Trophoblast cell (in vitro differentiated cells and primary cell): Measurements from ENCODE around the gene RNF150.
A peak's percentile ranks its signal among the peaks of the same experiment; 100 is the strongest.

Experiments
- DNase-seq, 2 donors: peaks; one replicate each; pipeline ENCODE4 v3.0.0-alpha.2; 2016
- H2AFZ ChIP-seq: 2 replicates; pipeline ENCODE4 v1.6.1; 2013; ENCODE audit warnings: low read length, moderate library complexity, mild to moderate bottlenecking; ENCODE audit not compliant: insufficient read depth, poor library complexity
- H2AK5ac ChIP-seq: 2 replicates; pipeline ENCODE4 v1.6.1; 2013; ENCODE audit warnings: mild to moderate bottlenecking, low read length
- H2BK120ac ChIP-seq: 2 replicates; pipeline ENCODE4 v1.6.1; 2013; ENCODE audit warnings: low read length, mild to moderate bottlenecking, moderate library complexity; ENCODE audit not compliant: insufficient read depth, poor library complexity
- H2BK12ac ChIP-seq: 2 replicates; pipeline ENCODE4 v1.6.1; 2013; ENCODE audit warnings: mild to moderate bottlenecking, low read length, moderate library complexity
- H2BK5ac ChIP-seq: 2 replicates; pipeline ENCODE4 v1.6.1; 2013; ENCODE audit warnings: low read length, low read depth, moderate library complexity, mild to moderate bottlenecking; ENCODE audit not compliant: poor library complexity
- H3K14ac ChIP-seq: 2 replicates; pipeline ENCODE4 v1.6.1; 2013; ENCODE audit warnings: mild to moderate bottlenecking, low read length
- H3K18ac ChIP-seq: 2 replicates; pipeline ENCODE4 v1.6.1; 2013; ENCODE audit warnings: mild to moderate bottlenecking, low read length
- H3K23ac ChIP-seq: 2 replicates; pipeline ENCODE4 v1.6.1; 2013; ENCODE audit warnings: low read length
- H3K27ac ChIP-seq: 2 replicates; pipeline ENCODE4 v1.5.1; 2013; ENCODE audit warnings: low read depth, mild to moderate bottlenecking, inconsistent platforms, low read length, moderate library complexity
- H3K27me3 ChIP-seq: 2 replicates; pipeline ENCODE4 v1.6.1; 2013; ENCODE audit warnings: inconsistent platforms, mild to moderate bottlenecking, low read length, moderate library complexity; ENCODE audit not compliant: insufficient read depth
- H3K36me3 ChIP-seq, 2 experiments: 1 replicate in 1 of 2; 2 replicates in 1 of 2; pipeline ENCODE4 v1.6.1; 2013; ENCODE audit warnings: low read length in 2 of 2, mild to moderate bottlenecking in 2 of 2, moderate library complexity in 1 of 2; ENCODE audit not compliant: insufficient read depth in 2 of 2, control insufficient read depth in 1 of 2
- H3K4ac ChIP-seq: 2 replicates; pipeline ENCODE4 v1.6.1; 2013; ENCODE audit warnings: low read depth, mild to moderate bottlenecking, low read length, moderate library complexity
- H3K4me1 ChIP-seq, 2 experiments: 1 replicate in 1 of 2; 2 replicates in 1 of 2; pipeline ENCODE4 v1.6.1; 2013; ENCODE audit warnings: low read length in 2 of 2, mild to moderate bottlenecking in 2 of 2, moderate library complexity in 1 of 2; ENCODE audit not compliant: insufficient read depth in 2 of 2, control insufficient read depth in 1 of 2
- H3K4me2 ChIP-seq: 2 replicates; pipeline ENCODE4 v1.6.1; 2013; ENCODE audit warnings: inconsistent platforms, mild to moderate bottlenecking, low read length, moderate library complexity
- H3K4me3 ChIP-seq: 2 replicates; pipeline ENCODE4 v1.5.1; 2013; ENCODE audit warnings: mild to moderate bottlenecking, low read depth, low read length, inconsistent platforms
- H3K79me1 ChIP-seq: one replicate; pipeline ENCODE4 v1.6.1; 2013; ENCODE audit warnings: low read length
- H3K79me2 ChIP-seq: 2 replicates; pipeline ENCODE4 v1.6.1; 2013; ENCODE audit warnings: low read length, mild to moderate bottlenecking; ENCODE audit not compliant: control insufficient read depth, insufficient read depth, poor library complexity
- H3K9ac ChIP-seq: 2 replicates; pipeline ENCODE4 v1.6.1; 2013; ENCODE audit warnings: mild to moderate bottlenecking, low read length
- H3K9me3 ChIP-seq: 2 replicates; pipeline ENCODE4 v1.6.1; 2013; ENCODE audit warnings: low read depth, mild to moderate bottlenecking, control low read depth, inconsistent platforms, low read length; ENCODE audit not compliant: insufficient read depth
- H4K12ac ChIP-seq: 2 replicates; pipeline ENCODE4 v1.6.1; 2013; ENCODE audit warnings: low read depth, mild to moderate bottlenecking, low read length, moderate library complexity
- H4K8ac ChIP-seq: 2 replicates; pipeline ENCODE4 v1.6.1; 2013; ENCODE audit warnings: low read depth, mild to moderate bottlenecking, low read length, moderate library complexity
- H4K91ac ChIP-seq: one replicate; pipeline ENCODE4 v1.6.1; 2013; ENCODE audit warnings: low read depth, mild to moderate bottlenecking, low read length, moderate library complexity
- WGBS: extraction: QIAGEN DNeasy Blood & Tissue Kit; methylation state at CpG from one replicate; pipeline ENCODE4 v1.1.7; 2013; ENCODE audit warnings: missing lambda C conversion rate; ENCODE audit not compliant: insufficient read length, insufficient coverage; ENCODE audit errors: extremely low coverage; 5-methylcytosine and 5-hydroxymethylcytosine counted together

Gene RNF150

GRCh38 chr4:141130947-141131605, 2.2 kb downstream of the RNF150 start:
- Histone ChIP-seq H3K79me1 (no peaks in the 10 kb centered on the region), H3K79me2 (no peaks in the 10 kb centered on the region), H3K9me3 (no peaks in the 10 kb centered on the region), H3K9ac (no peak overlapping the region), H3K4ac (no peak overlapping the region), H2BK5ac (no peak overlapping the region), H2BK12ac (no peak overlapping the region), H3K14ac (no peak overlapping the region), H4K91ac (no peak overlapping the region), H3K4me1 (peaks cover 0 to 8% of the 10 kb centered on the region in 2 experiments), H3K36me3 (no peaks in the 10 kb centered on the region), H3K18ac (no peak overlapping the region), H3K27me3 (peaks cover 17% of the 10 kb centered on the region), H3K27ac (no peak overlapping the region), H2AK5ac (no peak overlapping the region), H3K4me2 (no peak overlapping the region), H4K8ac (no peak overlapping the region), H2BK120ac (no peak overlapping the region), H4K12ac (no peak overlapping the region), H2AFZ (no peak overlapping the region), H3K23ac (no peak overlapping the region), H3K4me3 (no peak overlapping the region)
- no peak for DNase-seq
- no CpG with 5 or more reads among the region's 6 CpGs for WGBS

- no peak overlapping the region for H3K27ac ChIP-seq
- no peak overlapping the region for H3K4me3 ChIP-seq
- H2AFZ ChIP-seq = no peak overlapping the region
- H3K9ac ChIP-seq = no peak overlapping the region
- H3K4ac ChIP-seq = no peak overlapping the region
- no peak overlapping the region for H3K14ac ChIP-seq
- H3K27me3 ChIP-seq = peaks cover 17% of the 10 kb centered on the region
- no peaks in the 10 kb centered on the region for H3K9me3 ChIP-seq
- H3K18ac ChIP-seq = no peak overlapping the region
- H3K79me1 ChIP-seq = no peaks in the 10 kb centered on the region
- no peaks in the 10 kb centered on the region for H3K36me3 ChIP-seq
- no peaks in the 10 kb centered on the region for H3K79me2 ChIP-seq
- no peak overlapping the region for H2BK12ac ChIP-seq
- H4K12ac ChIP-seq = no peak overlapping the region
- H3K4me2 ChIP-seq = no peak overlapping the region
- no peak for DNase-seq
- WGBS = no CpG with 5 or more reads among the region's 3 CpGs
- H2AK5ac ChIP-seq = no peak overlapping the region
- H4K8ac ChIP-seq = no peak overlapping the region
- no peak overlapping the region for H2BK5ac ChIP-seq
- H3K23ac ChIP-seq = no peak overlapping the region
- peaks cover 0 to 6% of the 10 kb centered on the region in 2 experiments for H3K4me1 ChIP-seq
- H2BK120ac ChIP-seq = no peak overlapping the region
- no peak overlapping the region for H4K91ac ChIP-seq
Observed at GRCh38 chr4:141127884-141128283, 5.4 kb downstream of the RNF150 start.

- Histone ChIP-seq H3K4me1 (peaks cover 0 to under 1% of the 10 kb centered on the region in 2 experiments), H3K27ac (no peak overlapping the region), H4K12ac (no peak overlapping the region), H2BK12ac (no peak overlapping the region), H3K23ac (no peak overlapping the region), H3K27me3 (peaks cover 7% of the 10 kb centered on the region), H4K91ac (no peak overlapping the region), H3K4ac (no peak overlapping the region), H2BK5ac (no peak overlapping the region), H3K18ac (no peak overlapping the region), H3K36me3 (no peaks in the 10 kb centered on the region), H4K8ac (no peak overlapping the region), H3K4me2 (no peak overlapping the region), H2BK120ac (no peak overlapping the region), H3K14ac (no peak overlapping the region), H3K79me2 (no peaks in the 10 kb centered on the region), H3K79me1 (no peaks in the 10 kb centered on the region), H2AK5ac (no peak overlapping the region), H3K4me3 (no peak overlapping the region), H3K9ac (no peak overlapping the region), H3K9me3 (no peaks in the 10 kb centered on the region), H2AFZ (no peak overlapping the region)
- no peak for DNase-seq
- WGBS = no CpG with 5 or more reads among the region's 4 CpGs
Observed at GRCh38 chr4:141126769-141127168, 6.5 kb downstream of the RNF150 start.

DNA sequence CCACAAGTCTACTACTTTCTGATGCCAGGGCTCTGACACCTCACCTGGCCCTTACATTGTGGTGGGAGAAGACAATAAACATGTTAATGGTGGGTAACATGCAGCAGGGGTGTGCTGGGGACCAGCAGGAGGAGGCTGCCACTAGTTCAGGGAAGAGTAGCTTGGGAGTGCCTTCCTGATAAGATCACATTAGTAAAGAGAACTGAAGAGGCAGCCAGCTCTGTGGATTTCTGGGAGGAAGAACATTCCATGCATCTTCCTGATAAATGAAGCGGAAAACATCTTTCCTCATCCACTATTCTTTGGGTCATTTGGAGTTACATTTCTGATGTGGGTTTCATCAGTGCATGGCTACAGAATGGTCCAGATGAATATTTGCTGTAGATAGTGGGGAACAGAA, 9.0 kb downstream of the RNF150 start:
- H3K27me3 ChIP-seq = no peaks in the 10 kb centered on the region

More for the DNA sequence above, 9.0 kb downstream of the RNF150 start:
- Histone ChIP-seq H3K4me2 (no peak overlapping the region), H4K12ac (no peak overlapping the region), H3K4me1 (no peaks in the 10 kb centered on the region), H2BK12ac (no peak overlapping the region), H2AK5ac (no peak overlapping the region), H3K9me3 (no peaks in the 10 kb centered on the region), H4K8ac (no peak overlapping the region), H2AFZ (no peak overlapping the region), H3K9ac (no peak overlapping the region), H3K4me3 (no peak overlapping the region), H3K23ac (no peak overlapping the region), H3K14ac (no peak overlapping the region), H2BK5ac (no peak overlapping the region), H3K79me1 (no peaks in the 10 kb centered on the region), H3K18ac (no peak overlapping the region), H3K79me2 (no peaks in the 10 kb centered on the region), H2BK120ac (no peak overlapping the region), H3K4ac (no peak overlapping the region), H3K27ac (no peak overlapping the region), H3K36me3 (no peaks in the 10 kb centered on the region), H4K91ac (no peak overlapping the region)
- peak in 1 of 2 donors; percentile 26 for DNase-seq
- WGBS = no CpG with 5 or more reads among the region's 1 CpG
